HG03520 (cell line): Measurements from ENCODE around the gene CRTC3.
"Not testable (repeated sequence)": the region's sequence is repeated elsewhere in the genome, so short reads cannot be mapped to it uniquely, and the experiment has no call there.

ENCODE experiments used
- ATAC-seq: cut with Tn5 transposase; IDR thresholded peaks from one replicate; pipeline ENCODE4 v1.9.1; 2021; ENCODE audit warnings: mild to moderate bottlenecking, moderate library complexity; ENCODE audit not compliant: unreplicated experiment

The CRTC3 gene

GRCh38 chr15:90667073-90667754, 137.5 kb downstream of the CRTC3 start:
- ATAC-seq: no peak

- not testable (repeated sequence) for ATAC-seq
Observed at GRCh38 chr15:90667755-90668345, 138.1 kb downstream of the CRTC3 start.

DNA sequence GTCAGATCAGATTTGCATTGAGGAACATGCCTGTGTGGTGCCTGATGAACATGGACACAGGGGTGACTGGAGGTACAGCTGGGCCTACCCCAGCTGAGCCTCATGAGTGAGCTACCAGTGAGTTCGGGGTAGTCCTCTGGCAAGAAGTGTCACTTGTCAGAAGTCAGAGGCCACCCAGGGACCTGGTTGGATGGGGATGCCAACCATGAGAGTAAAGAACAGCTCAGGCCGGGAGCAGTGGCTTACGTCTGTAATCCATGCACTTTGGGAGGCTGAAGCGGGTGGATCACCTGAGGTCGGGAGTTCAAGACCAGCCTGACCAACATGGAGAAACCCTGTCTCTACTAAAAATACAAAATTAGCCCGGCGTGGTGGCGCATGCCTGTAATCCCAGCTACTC, 140.9 kb downstream of the CRTC3 start:
- ATAC-seq: not testable (repeated sequence)

DNA sequence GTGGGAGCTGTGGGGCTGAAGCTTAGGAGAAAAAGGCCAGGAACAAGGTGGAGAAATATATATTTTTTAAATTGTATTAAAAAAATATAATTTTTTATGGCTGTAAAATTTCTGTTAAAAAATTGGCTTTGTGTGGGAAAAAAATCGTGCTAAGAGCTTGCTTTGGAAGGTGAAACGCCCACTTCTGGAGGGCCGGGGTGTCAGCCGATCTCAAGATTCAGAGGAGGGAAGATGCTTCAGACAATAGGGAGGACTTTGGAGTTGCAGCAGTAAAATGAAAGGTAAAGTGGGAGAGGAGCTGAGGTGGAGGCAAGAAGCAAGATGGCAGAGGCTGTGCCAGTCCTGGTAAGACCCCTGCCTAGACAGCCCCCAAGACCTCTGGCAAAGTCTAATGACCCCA, 141.5 kb downstream of the CRTC3 start:
- ATAC-seq: no peak

DNA sequence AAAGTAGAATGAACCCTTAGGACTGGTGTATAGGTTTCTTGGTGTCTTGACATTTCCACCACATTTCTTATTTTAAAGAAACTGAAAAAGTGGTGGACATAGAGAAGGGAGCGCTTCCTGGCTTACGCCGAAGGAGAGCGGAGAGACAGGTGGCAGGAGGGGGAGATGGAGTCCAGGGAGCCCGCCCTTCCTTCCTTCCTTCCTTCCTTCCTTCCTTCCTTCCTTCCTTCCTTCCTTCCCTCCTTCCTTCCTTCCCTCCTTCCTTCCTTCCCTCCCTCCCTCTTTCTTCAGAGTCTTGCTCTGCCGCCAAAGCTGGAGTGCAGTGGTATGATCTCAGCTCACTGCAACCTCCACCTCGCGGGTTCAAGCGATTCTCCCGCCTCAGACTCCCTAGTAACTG, 143.6 kb downstream of the CRTC3 start:
- ATAC-seq: not testable (repeated sequence)

GRCh38 chr15:90674476-90674875, 144.8 kb downstream of the CRTC3 start:
- no peak for ATAC-seq

GRCh38 chr15:90675464-90675863, 145.7 kb downstream of the CRTC3 start:
- no peak for ATAC-seq

DNA sequence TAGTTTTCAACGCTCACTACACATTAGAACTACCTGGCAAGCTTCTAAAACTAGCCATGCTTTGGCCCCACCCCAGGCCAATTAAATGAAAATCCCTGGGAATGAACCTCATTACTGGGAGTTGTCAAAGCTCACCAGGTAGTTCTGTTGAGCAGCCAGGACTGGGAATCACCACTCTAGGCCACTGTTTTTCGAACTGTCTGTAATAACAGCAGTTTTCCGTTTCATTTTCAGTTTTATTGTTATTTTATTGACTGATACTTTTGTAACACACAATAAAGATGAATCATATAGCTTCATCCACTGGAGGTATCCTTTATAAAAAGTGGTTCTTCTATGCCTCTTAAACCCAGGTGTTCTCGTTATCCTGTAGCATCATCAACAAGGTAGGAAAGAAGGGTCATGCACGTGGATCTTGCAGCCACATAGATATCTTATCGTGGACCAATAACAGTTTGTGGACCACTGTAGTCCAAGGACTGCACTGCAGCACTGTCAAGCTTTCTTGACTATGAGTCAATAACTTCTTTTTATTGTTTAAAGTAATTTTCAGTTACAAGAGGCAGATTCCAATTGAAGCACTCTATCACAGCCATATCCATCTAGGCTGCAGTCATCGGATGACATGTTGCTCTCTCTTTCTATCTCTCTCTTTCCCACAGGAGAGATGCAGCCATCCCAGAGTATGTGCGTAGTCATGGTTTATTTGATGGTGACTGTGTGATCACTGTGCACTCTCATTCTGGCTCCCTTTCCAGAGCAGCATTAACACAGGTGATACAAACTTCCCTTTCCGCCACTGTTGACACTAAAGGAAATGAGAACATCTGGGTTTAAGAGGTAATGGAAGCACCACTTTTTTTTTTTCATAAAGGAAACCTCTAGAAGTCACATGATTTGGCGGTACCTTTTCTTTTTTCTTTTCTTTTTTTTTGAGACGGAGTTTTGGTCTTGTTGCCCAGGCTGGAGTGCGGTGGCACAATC, 148.4 kb downstream of the CRTC3 start:
- no peak for ATAC-seq

- ATAC-seq: no peak
Observed at GRCh38 chr15:90679959-90680358, 150.2 kb downstream of the CRTC3 start.

- no peak for ATAC-seq
Observed at GRCh38 chr15:90680371-90680935, 150.7 kb downstream of the CRTC3 start.

DNA sequence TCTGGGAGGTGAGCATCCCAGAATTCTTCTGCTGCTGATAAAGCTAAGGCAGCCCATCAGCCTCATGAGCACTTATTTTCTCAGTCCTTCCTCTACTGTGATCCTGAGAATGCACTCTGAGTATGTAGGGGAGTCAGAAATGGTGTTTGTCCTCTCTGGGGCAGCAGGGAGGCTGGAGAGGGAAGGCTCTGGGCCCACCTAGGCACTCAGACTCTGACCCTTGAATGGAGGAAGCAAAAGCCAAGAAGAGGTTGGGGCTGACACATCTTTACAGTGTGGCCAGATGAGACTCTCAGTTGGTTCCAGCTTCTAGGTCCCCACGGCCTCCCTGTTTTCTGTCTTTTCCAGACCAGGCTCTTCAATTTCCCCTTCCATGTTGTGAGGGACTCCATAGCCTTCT, 151.3 kb downstream of the CRTC3 start:
- ATAC-seq: no peak

GRCh38 chr15:90681480-90681879, 151.8 kb downstream of the CRTC3 start:
- ATAC-seq: no peak

DNA sequence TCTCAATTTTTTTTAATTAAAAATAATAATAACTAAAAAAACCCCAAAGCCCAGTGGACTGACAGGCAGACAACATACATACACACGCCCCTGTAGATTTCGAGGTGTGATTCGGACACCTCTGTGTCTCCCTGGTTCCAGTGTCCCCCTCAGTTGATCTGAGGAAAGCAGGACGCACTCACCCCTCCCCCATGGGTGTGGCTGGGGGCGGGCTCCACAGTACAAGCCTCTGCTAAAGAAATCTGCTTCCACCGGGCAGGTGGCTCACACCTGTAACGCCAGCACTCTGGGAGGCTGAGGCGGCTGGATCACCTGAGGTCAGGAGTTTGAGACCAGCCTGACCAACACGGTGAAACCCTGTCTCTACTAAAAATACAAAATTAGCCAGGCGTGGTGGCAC, 153.6 kb downstream of the CRTC3 start:
- no peak for ATAC-seq

GRCh38 chr15:90683876-90684275, 154.2 kb downstream of the CRTC3 start:
- no peak for ATAC-seq

GRCh38 chr15:90684281-90684680, 154.6 kb downstream of the CRTC3 start:
- no peak for ATAC-seq

GRCh38 chr15:90685591-90686434, 156.1 kb downstream of the CRTC3 start:
- ATAC-seq: peak; percentile 18

DNA sequence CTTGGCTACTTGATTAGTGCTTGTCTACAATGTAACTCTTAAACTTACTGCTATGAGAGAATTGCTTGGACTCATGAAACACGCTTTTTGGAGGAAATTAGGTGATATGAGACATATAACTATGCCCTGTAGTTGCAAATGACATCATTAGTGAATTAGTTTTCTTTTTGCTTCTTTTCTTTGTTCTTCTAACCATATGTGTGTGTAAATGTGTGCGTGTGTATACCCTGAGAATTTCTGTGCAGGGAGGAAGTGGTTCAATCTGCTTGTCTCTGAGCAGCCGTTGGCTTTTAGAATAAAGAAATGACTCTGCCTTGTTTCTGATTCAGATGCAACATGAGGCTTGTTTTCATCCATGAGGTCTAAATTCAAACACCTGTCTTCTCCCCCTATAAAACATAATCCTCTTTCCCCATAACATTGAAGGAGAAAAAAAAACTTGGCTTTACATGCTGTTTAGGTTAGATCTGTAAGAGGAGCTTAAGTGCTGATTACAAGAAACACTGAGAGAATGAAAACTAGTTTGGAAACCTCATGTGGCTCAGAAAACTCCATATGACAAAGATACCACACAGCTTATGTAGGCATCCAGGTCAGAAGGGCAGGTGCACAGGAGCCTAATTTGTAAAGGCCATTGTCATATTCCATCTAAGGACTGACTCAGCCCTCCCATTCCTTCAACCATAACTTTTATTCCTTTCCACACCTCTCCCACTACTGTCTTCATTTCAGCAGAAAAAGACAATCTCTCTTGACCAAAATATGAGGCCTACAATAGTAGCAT, 156.9 kb downstream of the CRTC3 start:
- ATAC-seq: peak; percentile 91

DNA sequence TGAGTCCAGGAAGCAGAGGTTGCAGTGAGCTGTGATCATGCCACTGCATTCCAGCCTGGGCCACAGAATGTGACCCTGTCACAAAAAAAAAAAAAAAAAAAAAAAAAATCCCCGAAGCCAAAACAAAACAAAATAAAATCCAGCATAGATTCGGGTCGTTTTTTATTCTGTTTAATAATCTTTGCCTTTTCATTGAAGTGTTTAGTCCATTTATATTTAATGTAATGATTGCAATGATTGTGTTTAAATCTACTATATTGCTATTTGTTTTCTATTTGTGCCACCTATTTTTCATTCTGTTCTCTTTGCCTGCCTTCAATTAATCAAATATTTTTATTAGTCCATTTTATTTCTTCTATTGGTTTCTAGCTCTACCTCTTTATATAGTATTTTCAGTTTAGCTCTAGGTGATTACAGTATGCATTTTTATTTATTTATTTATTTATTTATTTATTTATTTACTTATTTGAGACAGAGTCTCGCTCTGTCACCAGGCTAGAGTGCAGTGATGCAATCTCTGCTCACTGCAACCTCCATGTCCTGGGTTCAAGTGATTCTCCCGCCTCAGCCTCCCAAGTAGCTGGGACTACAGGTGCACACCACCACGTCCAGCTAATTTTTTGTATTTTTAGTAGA, 159.7 kb downstream of the CRTC3 start:
- ATAC-seq: not testable (repeated sequence)

DNA sequence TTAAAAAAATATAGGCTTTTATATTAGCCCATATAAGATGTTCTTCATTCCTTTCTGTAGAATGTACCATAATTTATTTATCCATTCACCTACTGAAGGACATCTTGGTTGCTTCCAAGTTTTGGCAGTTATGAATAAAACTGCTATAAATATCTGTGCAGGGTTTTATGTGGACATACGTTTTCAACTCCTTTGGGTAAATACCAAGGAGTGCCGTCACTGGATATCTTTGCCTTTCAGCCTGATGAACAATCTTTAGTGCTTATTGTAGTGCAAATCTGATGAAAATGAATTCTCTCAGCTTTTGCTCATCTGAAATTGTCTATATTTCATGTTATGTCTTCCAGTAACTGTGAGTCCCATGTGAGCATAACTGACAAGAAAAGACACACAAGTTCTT, 160.9 kb downstream of the CRTC3 start:
- ATAC-seq: no peak
